K562 (cell line): ENCODE results near the gene SLC1A2. TPM values are rescaled to one million over a fixed set of nuclear protein-coding genes. Genes with fewer than 3 reads are reported as not detected.

Source experiments
- BCOR ChIP-seq: fragments of 450-650 bp; IDR thresholded peaks from 2 replicates; pipeline ENCODE4 v1.6.1; 2016
- CBX5 ChIP-seq: IDR thresholded peaks from 2 replicates; pipeline ENCODE4 v1.6.1; 2014; ENCODE audit warnings: low read depth, borderline replicate concordance
- HNRNPL ChIP-seq: fragments of 200-400 bp; formaldehyde crosslinking; IDR thresholded peaks from 2 replicates; pipeline ENCODE4 v1.6.1; 2017; ENCODE audit warnings: low read depth, mild to moderate bottlenecking, low read length
- KDM4B ChIP-seq, 2 experiments: fragments of 450-650 bp in 1 of 2; sonication (generic) in 1 of 2; IDR thresholded peaks; 2 replicates each; pipeline ENCODE4 v1.6.1; 2016 to 2017; ENCODE audit warnings: borderline replicate concordance in 2 of 2, antibody characterized with exemption in 1 of 2, low read depth in 1 of 2, mild to moderate bottlenecking in 1 of 2
- MAFG ChIP-seq: fragments of 450-650 bp; conservative IDR thresholded peaks from 2 replicates; pipeline ENCODE4 v1.6.1; 2016; ENCODE audit warnings: missing genetic modification characterization, missing compliant biosample characterization
- NBN ChIP-seq: fragments of 450-650 bp; IDR thresholded peaks from 2 replicates; pipeline ENCODE4 v1.6.1; 2016; ENCODE audit warnings: low read depth, mild to moderate bottlenecking
- TOE1 ChIP-seq, 2 experiments: fragments of 450-650 bp in 1 of 2; sonication (generic) in 1 of 2; formaldehyde crosslinking in 1 of 2; IDR thresholded peaks; 2 replicates each; pipeline versions ENCODE4 v1.7.1 to v1.8.0; 2016 to 2022; ENCODE audit warnings: borderline replicate concordance in 2 of 2, mild to moderate bottlenecking in 2 of 2, antibody characterized with exemption in 1 of 2, inconsistent platforms in 1 of 2, low read depth in 1 of 2, missing genetic modification reagents in 1 of 2, moderate library complexity in 1 of 2
- ZNF24 ChIP-seq: fragments of 450-650 bp; IDR thresholded peaks from 2 replicates; pipeline ENCODE4 v1.6.1; 2016
- polyA plus RNA-seq, 8 experiments: library from polyadenylated mRNA; depleted of rRNA in 4 of 8; stranded (reverse) in 5 of 8; unstranded in 3 of 8; fragments of >200 nt; fragmentation: Nextera tagmentation in 2 of 8; fragmentation: Illumina TruSeq in 1 of 8; extraction: Ambion mirVana in 2 of 8; extraction: Trizol in 1 of 8; gene quantifications; 2 replicates each; pipeline versions ENCODE4 v1.2.1 to v1.2.3, GENCODE V29; 2011 to 2014; ENCODE audit warnings: inconsistent platforms in 1 of 8, missing spikeins in 1 of 8
- total RNA-seq, 7 experiments: library from RNA; depleted of rRNA in 6 of 7; stranded (reverse); fragments of >200 nt in 6 of 7; fragmentation: Illumina TruSeq in 2 of 7; extraction: Trizol in 2 of 7; gene quantifications; 2 replicates each; pipeline versions ENCODE4 v1.2.1 to v1.2.3, GENCODE V29; 2011 to 2021; ENCODE audit warnings: low replicate concordance in 1 of 7
- TF ChIP-seq, protein P1 (sequence below), 2 experiments: fragments of 450-650 bp; IDR thresholded peaks; 2 replicates each; pipeline ENCODE4 v1.6.1; 2016; ENCODE audit warnings: mild to moderate bottlenecking in 2 of 2, borderline replicate concordance in 1 of 2, low read depth in 1 of 2, moderate library complexity in 1 of 2
- TF ChIP-seq, protein P2 (sequence below): fragments of 200-800 bp; sonication (Bioruptor generic); IDR thresholded peaks from 2 replicates; pipeline ENCODE4 v1.6.1; 2016; ENCODE audit warnings: missing genetic modification characterization, missing compliant biosample characterization
- TF ChIP-seq, protein P3 (sequence below): fragments of 250-450 bp; sonication (Bioruptor Pico); IDR thresholded peaks from 2 replicates; pipeline ENCODE4 v1.8.0; 2022; ENCODE audit warnings: moderate library complexity, mild to moderate bottlenecking, inconsistent platforms

Gene SLC1A2
- total and polyA plus RNA-seq, 9 of the 15 experiments (the other 6 are each of a cell fraction or from before 2014, with no cell fraction given) = 0.03 to 0.07 (median 0.04) TPM; not detected in 5

DNA sequence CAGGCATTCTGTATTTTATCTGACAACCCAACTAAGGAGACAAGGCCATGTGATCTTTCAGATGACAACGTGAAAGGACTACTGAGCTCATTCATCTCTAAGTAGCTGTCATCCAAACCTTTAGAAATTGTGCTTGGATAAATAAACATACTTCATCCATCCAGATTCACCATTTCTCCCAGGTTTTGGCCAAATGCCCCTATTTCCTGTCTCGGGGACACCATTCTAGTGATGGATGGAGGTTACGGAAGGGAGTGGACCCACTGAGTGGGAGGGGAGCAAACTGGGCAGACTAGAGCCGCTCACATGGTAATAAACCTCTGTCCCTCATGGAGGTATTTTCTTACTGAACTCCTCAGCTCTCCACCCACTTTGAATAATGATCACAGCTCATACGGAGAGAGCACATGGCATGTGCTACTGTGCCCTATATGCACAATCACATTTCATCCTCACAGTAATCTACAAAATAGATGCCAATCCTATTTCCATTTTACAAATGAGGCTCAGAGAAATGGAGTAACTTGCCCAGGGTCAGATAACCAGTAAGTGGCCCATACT lies 114.4 kb downstream of the SLC1A2 start (continued):
- TF ChIP-seq, protein P1, sequence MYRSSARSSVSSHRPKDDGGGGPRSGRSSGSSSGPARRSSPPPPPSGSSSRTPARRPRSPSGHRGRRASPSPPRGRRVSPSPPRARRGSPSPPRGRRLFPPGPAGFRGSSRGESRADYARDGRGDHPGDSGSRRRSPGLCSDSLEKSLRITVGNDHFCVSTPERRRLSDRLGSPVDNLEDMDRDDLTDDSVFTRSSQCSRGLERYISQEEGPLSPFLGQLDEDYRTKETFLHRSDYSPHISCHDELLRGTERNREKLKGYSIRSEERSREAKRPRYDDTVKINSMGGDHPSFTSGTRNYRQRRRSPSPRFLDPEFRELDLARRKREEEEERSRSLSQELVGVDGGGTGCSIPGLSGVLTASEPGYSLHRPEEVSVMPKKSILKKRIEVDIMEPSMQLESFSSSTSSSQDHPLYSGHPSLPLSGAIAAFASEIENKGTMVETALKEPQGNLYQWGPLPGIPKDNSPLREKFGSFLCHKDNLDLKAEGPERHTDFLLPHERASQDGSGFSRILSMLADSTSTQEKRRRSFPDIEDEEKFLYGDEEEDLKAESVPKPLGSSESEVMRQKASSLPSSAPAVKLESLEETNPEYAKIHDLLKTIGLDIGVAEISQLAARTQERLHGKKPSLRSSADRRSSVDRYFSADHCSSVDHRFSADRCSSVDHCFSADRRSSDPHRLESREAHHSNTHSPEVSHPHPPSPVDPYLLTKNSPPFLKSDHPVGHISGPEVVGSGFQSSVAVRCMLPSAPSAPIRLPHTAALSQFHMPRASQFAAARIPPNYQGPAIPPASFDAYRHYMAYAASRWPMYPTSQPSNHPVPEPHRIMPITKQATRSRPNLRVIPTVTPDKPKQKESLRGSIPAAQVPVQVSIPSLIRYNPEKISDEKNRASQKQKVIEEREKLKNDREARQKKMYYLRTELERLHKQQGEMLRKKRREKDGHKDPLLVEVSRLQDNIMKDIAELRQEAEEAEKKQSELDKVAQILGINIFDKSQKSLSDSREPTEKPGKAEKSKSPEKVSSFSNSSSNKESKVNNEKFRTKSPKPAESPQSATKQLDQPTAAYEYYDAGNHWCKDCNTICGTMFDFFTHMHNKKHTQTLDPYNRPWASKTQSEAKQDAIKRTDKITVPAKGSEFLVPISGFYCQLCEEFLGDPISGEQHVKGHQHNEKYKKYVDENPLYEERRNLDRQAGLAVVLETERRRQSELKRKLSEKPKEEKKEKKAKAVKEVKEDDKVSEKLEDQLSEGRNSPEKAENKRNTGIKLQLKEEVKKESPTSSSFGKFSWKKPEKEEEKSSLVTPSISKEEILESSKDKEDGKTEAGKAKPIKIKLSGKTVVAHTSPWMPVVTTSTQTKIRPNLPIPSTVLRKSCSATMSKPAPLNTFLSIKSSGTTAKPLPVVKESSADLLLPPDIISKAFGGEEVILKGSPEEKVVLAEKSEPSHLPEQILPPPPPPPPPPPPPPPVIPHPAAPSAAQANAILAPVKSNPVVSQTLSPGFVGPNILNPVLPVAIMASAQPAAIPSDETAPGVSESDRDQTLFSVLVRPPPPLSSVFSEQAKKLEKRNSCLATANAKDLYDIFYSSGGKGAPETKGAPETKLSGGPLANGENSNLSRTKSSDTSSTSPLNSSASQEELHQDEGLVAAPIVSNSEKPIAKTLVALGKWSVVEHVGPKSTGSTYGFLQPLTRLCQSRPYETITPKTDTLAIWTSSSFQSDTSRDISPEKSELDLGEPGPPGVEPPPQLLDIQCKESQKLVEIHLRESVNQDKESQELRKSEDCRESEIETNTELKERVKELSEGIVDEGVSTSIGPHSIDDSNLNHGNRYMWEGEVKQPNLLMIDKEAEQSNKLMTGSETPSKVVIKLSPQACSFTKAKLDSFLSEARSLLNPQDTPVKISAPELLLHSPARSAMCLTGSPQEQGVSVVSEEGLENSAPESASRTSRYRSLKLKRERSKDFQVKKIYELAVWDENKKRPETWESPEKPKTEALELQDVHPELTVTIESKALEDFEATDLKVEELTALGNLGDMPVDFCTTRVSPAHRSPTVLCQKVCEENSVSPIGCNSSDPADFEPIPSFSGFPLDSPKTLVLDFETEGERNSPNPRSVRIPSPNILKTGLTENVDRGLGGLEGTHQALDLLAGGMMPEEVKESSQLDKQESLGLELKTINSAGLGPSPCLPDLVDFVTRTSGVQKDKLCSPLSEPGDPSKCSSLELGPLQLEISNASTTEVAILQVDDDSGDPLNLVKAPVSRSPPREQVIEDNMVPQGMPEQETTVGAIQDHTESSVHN (IDR thresholded peaks at IDR 0.05; ENCODE audit: borderline replicate concordance in 1 of 2, low read depth in 1 of 2) = no peak
- TF ChIP-seq TOE1 (IDR thresholded peaks at IDR 0.05; ENCODE audit: borderline replicate concordance) (no peak), TOE1 (CRISPR knock-in tag; IDR thresholded peaks at IDR 0.05; ENCODE audit: borderline replicate concordance, low read depth) (no peak), NBN (no peak), ZNF24 (no peak), BCOR (no peak), HNRNPL (no peak), MAFG (no peak), KDM4B (IDR thresholded peaks at IDR 0.05; ENCODE audit: borderline replicate concordance in 2 of 2, low read depth in 1 of 2) (no peak), CBX5 (no peak)
- TF ChIP-seq, protein P2, sequence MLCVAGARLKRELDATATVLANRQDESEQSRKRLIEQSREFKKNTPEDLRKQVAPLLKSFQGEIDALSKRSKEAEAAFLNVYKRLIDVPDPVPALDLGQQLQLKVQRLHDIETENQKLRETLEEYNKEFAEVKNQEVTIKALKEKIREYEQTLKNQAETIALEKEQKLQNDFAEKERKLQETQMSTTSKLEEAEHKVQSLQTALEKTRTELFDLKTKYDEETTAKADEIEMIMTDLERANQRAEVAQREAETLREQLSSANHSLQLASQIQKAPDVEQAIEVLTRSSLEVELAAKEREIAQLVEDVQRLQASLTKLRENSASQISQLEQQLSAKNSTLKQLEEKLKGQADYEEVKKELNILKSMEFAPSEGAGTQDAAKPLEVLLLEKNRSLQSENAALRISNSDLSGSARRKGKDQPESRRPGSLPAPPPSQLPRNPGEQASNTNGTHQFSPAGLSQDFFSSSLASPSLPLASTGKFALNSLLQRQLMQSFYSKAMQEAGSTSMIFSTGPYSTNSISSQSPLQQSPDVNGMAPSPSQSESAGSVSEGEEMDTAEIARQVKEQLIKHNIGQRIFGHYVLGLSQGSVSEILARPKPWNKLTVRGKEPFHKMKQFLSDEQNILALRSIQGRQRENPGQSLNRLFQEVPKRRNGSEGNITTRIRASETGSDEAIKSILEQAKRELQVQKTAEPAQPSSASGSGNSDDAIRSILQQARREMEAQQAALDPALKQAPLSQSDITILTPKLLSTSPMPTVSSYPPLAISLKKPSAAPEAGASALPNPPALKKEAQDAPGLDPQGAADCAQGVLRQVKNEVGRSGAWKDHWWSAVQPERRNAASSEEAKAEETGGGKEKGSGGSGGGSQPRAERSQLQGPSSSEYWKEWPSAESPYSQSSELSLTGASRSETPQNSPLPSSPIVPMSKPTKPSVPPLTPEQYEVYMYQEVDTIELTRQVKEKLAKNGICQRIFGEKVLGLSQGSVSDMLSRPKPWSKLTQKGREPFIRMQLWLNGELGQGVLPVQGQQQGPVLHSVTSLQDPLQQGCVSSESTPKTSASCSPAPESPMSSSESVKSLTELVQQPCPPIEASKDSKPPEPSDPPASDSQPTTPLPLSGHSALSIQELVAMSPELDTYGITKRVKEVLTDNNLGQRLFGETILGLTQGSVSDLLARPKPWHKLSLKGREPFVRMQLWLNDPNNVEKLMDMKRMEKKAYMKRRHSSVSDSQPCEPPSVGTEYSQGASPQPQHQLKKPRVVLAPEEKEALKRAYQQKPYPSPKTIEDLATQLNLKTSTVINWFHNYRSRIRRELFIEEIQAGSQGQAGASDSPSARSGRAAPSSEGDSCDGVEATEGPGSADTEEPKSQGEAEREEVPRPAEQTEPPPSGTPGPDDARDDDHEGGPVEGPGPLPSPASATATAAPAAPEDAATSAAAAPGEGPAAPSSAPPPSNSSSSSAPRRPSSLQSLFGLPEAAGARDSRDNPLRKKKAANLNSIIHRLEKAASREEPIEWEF (CRISPR knock-in tag) = no peak
- TF ChIP-seq, protein P3, sequence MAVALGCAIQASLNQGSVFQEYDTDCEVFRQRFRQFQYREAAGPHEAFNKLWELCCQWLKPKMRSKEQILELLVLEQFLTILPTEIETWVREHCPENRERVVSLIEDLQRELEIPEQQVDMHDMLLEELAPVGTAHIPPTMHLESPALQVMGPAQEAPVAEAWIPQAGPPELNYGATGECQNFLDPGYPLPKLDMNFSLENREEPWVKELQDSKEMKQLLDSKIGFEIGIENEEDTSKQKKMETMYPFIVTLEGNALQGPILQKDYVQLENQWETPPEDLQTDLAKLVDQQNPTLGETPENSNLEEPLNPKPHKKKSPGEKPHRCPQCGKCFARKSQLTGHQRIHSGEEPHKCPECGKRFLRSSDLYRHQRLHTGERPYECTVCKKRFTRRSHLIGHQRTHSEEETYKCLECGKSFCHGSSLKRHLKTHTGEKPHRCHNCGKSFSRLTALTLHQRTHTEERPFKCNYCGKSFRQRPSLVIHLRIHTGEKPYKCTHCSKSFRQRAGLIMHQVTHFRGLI (CRISPR knock-in tag) = no peak
